SK-N-SH treated with all-trans-retinoic acid at 6 μM for 48 hours (cell line): ENCODE results near the gene C1orf52.

Experiments used
- PATZ1 ChIP-seq: fragments of 250-450 bp; sonication (Bioruptor Pico); IDR thresholded peaks from 2 replicates; pipeline ENCODE4 v1.8.0; 2020; ENCODE audit warnings: mild to moderate bottlenecking, moderate library complexity, borderline replicate concordance
- SNAI2 ChIP-seq: fragments of 250-450 bp; sonication (Bioruptor Pico); IDR thresholded peaks from 2 replicates; pipeline ENCODE4 v1.5.0; 2020; ENCODE audit warnings: mild to moderate bottlenecking, moderate library complexity

DNA sequence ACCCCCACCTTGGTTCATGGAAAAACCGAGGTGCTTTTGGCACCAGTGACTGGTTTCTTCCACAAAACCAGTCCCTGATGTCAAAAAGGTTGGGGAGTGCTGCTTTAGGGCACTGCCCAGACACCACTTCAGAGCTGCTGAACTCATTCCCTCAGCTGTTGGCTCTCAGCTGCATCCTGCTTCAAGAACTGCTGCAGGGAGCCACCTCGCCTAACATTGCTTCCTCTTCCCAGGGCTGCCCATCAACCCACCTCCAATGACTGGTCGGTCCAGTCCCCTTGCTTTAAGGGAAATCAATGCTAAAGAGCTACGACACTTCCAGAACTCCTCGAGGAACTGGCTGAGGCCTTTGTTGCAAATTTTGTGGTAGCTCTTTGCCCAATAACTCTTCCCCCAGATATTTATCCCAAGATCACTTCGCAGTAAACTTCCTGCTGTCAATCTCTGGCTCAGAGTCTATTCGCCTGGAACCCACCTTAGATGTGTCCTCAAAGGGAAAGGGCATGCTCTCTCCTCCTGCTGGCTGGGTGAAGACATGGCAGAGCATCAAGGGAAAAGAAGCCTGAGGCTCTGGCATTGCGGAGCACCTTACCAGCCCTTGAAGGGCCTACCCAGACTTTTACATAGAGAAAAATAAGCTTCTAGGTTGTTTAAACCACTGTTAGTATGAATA, 29.0 kb downstream of the C1orf52 start:
- no peak for TF ChIP-seq PATZ1 (CRISPR knock-in tag)
- TF ChIP-seq SNAI2 (CRISPR knock-in tag): no peak
